ENCODE results near the gene SRMS. TPM values are rescaled to one million over a fixed set of nuclear protein-coding genes. Genes with fewer than 3 reads are reported as not detected.
A peak's percentile ranks its signal among the peaks of the same experiment; 100 is the strongest.

The SRMS gene
- not detected for total RNA-seq

- H3K4me3 ChIP-seq (replicated peaks in 1 of 3), result no peak within 1 kb of the TSS
- H3K9me3 ChIP-seq, result no peaks in the 10 kb centered on the region
- 75 to 80% methylated on average over 7 to 20 of the region's 35 CpGs for WGBS, 2 donors
- no peak within 1 kb of the TSS for H3K27ac ChIP-seq
- H3K27me3 ChIP-seq, result no peaks in the 10 kb centered on the region
- intact Hi-C loops (cut with DNase I), result no loop called here
- no peaks in the 10 kb centered on the region for H3K36me3 ChIP-seq
- H3K4me1 ChIP-seq, result peaks cover 0 to 4% of the 10 kb centered on the region in 2 donors
- peak; percentile 30 to 31 for DNase-seq
- no peak for TF ChIP-seq POLR2A (IDR thresholded peaks at IDR 0.05)
- no peak for TF ChIP-seq CTCF (IDR thresholded peaks at IDR 0.05)
These were observed at the start of gene SRMS for GRCh38 chr20:63547725-63548480. SRMS (minus strand) TSS chr20:63547749; CDS start chr20:63547463, 286 bp downstream.

GRCh38 chr20:63596423-63596822, 48.9 kb upstream of the SRMS start:
- Histone ChIP-seq H3K27me3 (no peaks in the 10 kb centered on the region), H3K4me3 (replicated peaks in 1 of 3) (no peak overlapping the region), H3K36me3 (peaks cover 24 to 50% of the 10 kb centered on the region in 2 donors), H3K4me1 (no peaks in the 10 kb centered on the region), H3K27ac (no peak overlapping the region), H3K9me3 (no peaks in the 10 kb centered on the region)
- TF ChIP-seq POLR2A (IDR thresholded peaks at IDR 0.05) (no peak), CTCF (IDR thresholded peaks at IDR 0.05) (no peak)
- 90 to 96% methylated on average over 3 to 5 of the region's 6 CpGs for WGBS, 2 donors
- DNase-seq, result no peak
- intact Hi-C loops (cut with DNase I), result no loop called here

- 85 to 90% methylated on average over 5 to 27 of the region's 30 CpGs for WGBS, 2 donors
These were observed 48.0 kb upstream of the SRMS start for GRCh38 chr20:63595416-63596127.

GRCh38 chr20:63594043-63594561, 46.6 kb upstream of the SRMS start:
- Histone ChIP-seq H3K36me3 (peaks cover 47 to 57% of the 10 kb centered on the region in 2 donors), H3K9me3 (no peaks in the 10 kb centered on the region), H3K4me1 (no peaks in the 10 kb centered on the region), H3K27ac (no peak overlapping the region), H3K4me3 (replicated peaks in 1 of 3) (no peak overlapping the region), H3K27me3 (no peaks in the 10 kb centered on the region)
- TF ChIP-seq POLR2A (IDR thresholded peaks at IDR 0.05), result no peak
- no peak for TF ChIP-seq CTCF (IDR thresholded peaks at IDR 0.05)
- intact Hi-C loops (cut with DNase I), result no loop called here
- WGBS, 2 donors, result 71 to 90% methylated on average over 10 of the region's 10 CpGs
- DNase-seq, result no peak

More at GRCh38 chr20:63595416-63596127, 48.0 kb upstream of the SRMS start:
- no peaks in the 10 kb centered on the region for H3K27me3 ChIP-seq
- H3K27ac ChIP-seq, result no peak overlapping the region
- H3K9me3 ChIP-seq, result no peaks in the 10 kb centered on the region
- intact Hi-C loops (cut with DNase I), result no loop called here
- DNase-seq, result no peak
- no peaks in the 10 kb centered on the region for H3K4me1 ChIP-seq
- peaks cover 33 to 50% of the 10 kb centered on the region in 2 donors for H3K36me3 ChIP-seq
- H3K4me3 ChIP-seq (replicated peaks in 1 of 3), result no peak overlapping the region
- TF ChIP-seq POLR2A (IDR thresholded peaks at IDR 0.05) (no peak), CTCF (IDR thresholded peaks at IDR 0.05) (no peak)

GRCh38 chr20:63592661-63593060, 45.1 kb upstream of the SRMS start:
- Histone ChIP-seq H3K9me3 (no peaks in the 10 kb centered on the region), H3K4me1 (no peaks in the 10 kb centered on the region), H3K27ac (no peak overlapping the region), H3K27me3 (no peaks in the 10 kb centered on the region), H3K36me3 (peaks cover 45 to 56% of the 10 kb centered on the region in 2 donors), H3K4me3 (replicated peaks in 1 of 3) (no peak overlapping the region)
- intact Hi-C loops (cut with DNase I), result no loop called here
- no peak for TF ChIP-seq POLR2A (IDR thresholded peaks at IDR 0.05)
- TF ChIP-seq CTCF (IDR thresholded peaks at IDR 0.05), result no peak
- WGBS, 2 donors, result 98 to 100% methylated on average over 5 to 8 of the region's 13 CpGs
- no peak for DNase-seq

Measured in thyroid gland (tissue), 4 donors.